Glutamatergic neuron (in vitro differentiated cells): ENCODE results near the gene PABPN1L. TPM values are rescaled to one million over a fixed set of nuclear protein-coding genes. Genes with fewer than 3 reads are reported as not detected.
A peak's percentile ranks its signal among the peaks of the same experiment; 100 is the strongest.

Experiments
- DNase-seq: peaks from one replicate; pipeline ENCODE4 v3.0.0; 2022
- H3K27ac Mint-ChIP-seq: one replicate; pipeline ENCODE4 v1.8.0; 2020; ENCODE audit warnings: mild to moderate bottlenecking, mixed read lengths, inconsistent platforms; ENCODE audit not compliant: unreplicated experiment
- H3K27me3 Mint-ChIP-seq: one replicate; pipeline ENCODE4 v1.8.0; 2020; ENCODE audit warnings: mild to moderate bottlenecking, moderate library complexity, mixed read lengths, inconsistent platforms; ENCODE audit not compliant: unreplicated experiment
- H3K36me3 Mint-ChIP-seq: one replicate; pipeline ENCODE4 v1.8.0; 2020; ENCODE audit warnings: mild to moderate bottlenecking, mixed read lengths, inconsistent platforms; ENCODE audit not compliant: unreplicated experiment
- H3K4me1 Mint-ChIP-seq: one replicate; pipeline ENCODE4 v1.8.0; 2020; ENCODE audit warnings: mild to moderate bottlenecking, low read depth, mixed read lengths, inconsistent platforms; ENCODE audit not compliant: unreplicated experiment
- H3K4me3 Mint-ChIP-seq: one replicate; pipeline ENCODE4 v1.8.0; 2020; ENCODE audit warnings: mild to moderate bottlenecking, mixed read lengths, inconsistent platforms; ENCODE audit not compliant: unreplicated experiment
- H3K9me3 Mint-ChIP-seq: one replicate; pipeline ENCODE4 v1.8.0; 2020; ENCODE audit warnings: mild to moderate bottlenecking, moderate library complexity, mixed read lengths, inconsistent platforms; ENCODE audit not compliant: unreplicated experiment
- total RNA-seq: library from RNA; stranded (reverse); fragmentation: NEBNext Ultra II Directional; extraction: Animal tissue kit (Norgen Biotek cat#: 25700); gene quantifications from one replicate; pipeline ENCODE4 v1.2.1, GENCODE V29; 2021; ENCODE audit not compliant: unreplicated experiment
- TF ChIP-seq, protein P1 (sequence below): fragments of 200-600 bp; sonication (generic); IDR thresholded peaks from one replicate; pipeline ENCODE4 v1.5.0; 2021; ENCODE audit not compliant: partially characterized antibody, unreplicated experiment

Gene PABPN1L
- total RNA-seq, 1 donor from 2014 or later: 3.9 TPM

DNA sequence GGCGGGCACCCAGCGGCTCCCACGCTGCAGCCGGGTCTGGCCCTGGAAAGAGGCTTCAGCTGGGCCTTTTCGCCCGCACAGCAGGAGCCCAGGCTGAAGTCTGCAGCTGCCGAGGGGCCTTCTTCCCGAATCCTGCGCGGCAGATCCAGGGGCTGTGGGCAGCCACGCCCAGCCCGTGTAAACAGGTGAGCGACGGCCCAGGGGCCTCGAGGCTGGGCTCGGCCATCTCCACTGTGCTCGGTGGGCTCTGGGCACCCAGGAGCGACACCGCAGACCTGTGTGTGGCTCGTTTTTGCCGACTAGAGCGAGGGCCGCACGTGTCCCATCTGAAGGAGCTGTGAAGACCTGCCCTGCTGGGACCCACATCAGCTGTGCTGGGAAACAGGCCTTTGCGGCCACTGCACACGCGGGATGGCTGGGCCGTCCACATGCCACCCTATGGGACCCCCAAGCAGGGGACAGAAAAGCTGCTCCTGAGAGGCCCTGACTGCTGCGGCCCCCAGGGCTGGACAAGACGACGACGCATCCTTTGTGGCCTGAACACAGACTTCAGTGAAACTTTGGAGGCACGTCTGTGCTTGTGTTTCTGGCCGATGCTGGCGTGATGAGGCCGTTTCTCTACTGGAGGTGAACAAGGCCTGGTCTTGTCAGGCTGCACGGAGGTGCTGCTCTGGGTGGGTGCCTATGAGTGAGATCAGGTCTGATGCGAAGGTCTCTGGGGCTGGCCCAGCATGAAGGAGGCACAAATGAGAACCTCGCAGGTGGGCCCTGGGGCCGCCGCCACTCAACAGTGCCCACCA lies 49.5 kb downstream of the PABPN1L start:
- Mint-ChIP-seq H3K9me3 (peaks cover 2% of the 10 kb centered on the region), H3K27me3 (peaks cover 2% of the 10 kb centered on the region), H3K4me3 (no peak overlapping the region), H3K36me3 (no peaks in the 10 kb centered on the region), H3K4me1 (peaks cover 4% of the 10 kb centered on the region), H3K27ac (no peak overlapping the region)
- TF ChIP-seq, protein P1, sequence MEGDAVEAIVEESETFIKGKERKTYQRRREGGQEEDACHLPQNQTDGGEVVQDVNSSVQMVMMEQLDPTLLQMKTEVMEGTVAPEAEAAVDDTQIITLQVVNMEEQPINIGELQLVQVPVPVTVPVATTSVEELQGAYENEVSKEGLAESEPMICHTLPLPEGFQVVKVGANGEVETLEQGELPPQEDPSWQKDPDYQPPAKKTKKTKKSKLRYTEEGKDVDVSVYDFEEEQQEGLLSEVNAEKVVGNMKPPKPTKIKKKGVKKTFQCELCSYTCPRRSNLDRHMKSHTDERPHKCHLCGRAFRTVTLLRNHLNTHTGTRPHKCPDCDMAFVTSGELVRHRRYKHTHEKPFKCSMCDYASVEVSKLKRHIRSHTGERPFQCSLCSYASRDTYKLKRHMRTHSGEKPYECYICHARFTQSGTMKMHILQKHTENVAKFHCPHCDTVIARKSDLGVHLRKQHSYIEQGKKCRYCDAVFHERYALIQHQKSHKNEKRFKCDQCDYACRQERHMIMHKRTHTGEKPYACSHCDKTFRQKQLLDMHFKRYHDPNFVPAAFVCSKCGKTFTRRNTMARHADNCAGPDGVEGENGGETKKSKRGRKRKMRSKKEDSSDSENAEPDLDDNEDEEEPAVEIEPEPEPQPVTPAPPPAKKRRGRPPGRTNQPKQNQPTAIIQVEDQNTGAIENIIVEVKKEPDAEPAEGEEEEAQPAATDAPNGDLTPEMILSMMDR: no peak
- DNase-seq: no peak

DNA sequence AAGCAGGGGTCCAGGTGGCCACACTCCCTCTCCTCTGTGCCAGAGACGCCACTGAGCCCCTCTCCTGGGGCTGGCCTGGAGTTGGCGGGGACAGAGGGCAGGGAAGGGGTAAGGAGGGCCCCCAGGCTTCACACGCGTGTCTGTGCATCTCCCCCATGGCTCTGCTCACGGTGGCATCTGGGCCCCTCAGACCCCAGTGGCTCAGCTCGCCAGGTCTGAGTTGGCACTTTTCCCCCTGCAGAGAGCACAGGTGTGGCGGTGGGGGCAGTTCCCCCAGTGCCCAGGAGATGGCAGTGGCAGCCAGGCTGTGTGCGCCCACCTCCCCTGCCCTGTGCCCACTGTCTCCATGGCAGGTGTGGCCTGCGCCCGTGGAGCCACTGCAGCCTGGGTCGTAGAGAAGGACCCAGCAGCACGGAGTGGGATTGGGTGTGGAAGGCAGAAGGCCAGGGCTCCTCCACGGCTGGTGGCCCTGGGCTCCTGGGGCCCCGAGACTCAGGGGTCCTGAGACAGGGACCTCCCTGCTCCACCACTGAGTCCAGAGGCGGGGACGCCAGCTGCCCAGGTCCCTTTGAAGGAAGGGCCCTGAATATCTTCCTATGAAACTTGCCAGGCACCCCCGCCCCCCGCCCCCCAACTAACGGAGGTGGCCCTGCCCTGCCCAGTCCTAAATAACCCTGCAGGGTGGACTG lies 50.4 kb downstream of the PABPN1L start:
- no peak overlapping the region for H3K4me3 Mint-ChIP-seq
- peak; percentile 65 for DNase-seq
- H3K36me3 Mint-ChIP-seq: no peaks in the 10 kb centered on the region
- H3K27me3 Mint-ChIP-seq: no peaks in the 10 kb centered on the region
- TF ChIP-seq, protein P1: peak; percentile 76
- H3K27ac Mint-ChIP-seq: no peak overlapping the region
- peaks cover 2% of the 10 kb centered on the region for H3K9me3 Mint-ChIP-seq
- H3K4me1 Mint-ChIP-seq: peaks cover 4% of the 10 kb centered on the region

DNA sequence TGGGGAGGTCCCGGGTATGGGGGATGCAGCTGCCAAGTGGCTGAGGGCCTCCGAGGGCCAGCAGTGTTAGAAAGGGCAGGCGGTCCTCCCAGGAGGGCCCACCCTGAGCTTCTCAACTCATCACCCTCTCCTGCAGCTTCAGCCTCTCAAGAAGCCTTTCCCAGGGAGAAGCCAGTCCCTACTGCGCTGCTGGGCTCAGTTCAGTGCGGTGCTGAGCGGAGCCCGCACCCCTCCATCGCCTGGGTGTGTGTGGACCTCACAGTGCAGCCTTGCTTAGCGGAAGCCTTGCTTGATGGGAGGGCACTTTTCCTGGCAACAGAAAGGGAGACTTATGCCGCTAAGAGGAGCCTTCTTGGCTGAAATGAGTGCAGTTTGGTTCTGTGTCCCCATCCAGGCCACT lies 51.2 kb downstream of the PABPN1L start:
- H3K4me3 Mint-ChIP-seq: no peak overlapping the region
- peaks cover 2% of the 10 kb centered on the region for H3K9me3 Mint-ChIP-seq
- TF ChIP-seq, protein P1: no peak
- peaks cover 4% of the 10 kb centered on the region for H3K4me1 Mint-ChIP-seq
- no peaks in the 10 kb centered on the region for H3K27me3 Mint-ChIP-seq
- no peak overlapping the region for H3K27ac Mint-ChIP-seq
- DNase-seq: no peak
- no peaks in the 10 kb centered on the region for H3K36me3 Mint-ChIP-seq

DNA sequence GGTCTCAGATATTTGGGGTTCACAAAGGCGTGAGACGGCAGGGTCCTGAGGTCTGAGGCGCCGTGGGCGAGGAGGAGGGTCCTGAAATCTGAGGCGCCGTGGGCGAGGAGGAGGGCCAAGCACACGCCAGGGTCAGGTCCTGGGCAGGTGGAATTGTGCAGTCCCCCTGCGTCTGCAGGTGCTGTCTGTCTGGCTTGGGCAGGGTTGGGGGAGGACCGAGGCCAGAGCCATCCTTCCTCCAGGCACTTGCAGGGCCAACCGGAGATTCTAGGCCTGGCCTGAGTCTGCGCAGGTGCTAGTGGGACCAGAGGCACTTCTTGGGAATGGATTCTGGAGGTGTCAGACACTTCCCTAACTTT lies 52.3 kb downstream of the PABPN1L start:
- no peak overlapping the region for H3K27ac Mint-ChIP-seq
- H3K4me3 Mint-ChIP-seq: peak overlapping the region; percentile 1
- TF ChIP-seq, protein P1: no peak
- no peaks in the 10 kb centered on the region for H3K36me3 Mint-ChIP-seq
- H3K9me3 Mint-ChIP-seq: peaks cover 2% of the 10 kb centered on the region
- DNase-seq: no peak
- peaks cover 1% of the 10 kb centered on the region for H3K27me3 Mint-ChIP-seq
- peaks cover 4% of the 10 kb centered on the region for H3K4me1 Mint-ChIP-seq

Other genes starting within 250 kb of the PABPN1L start
- not detected for gene IL17C, start 228.1 kb downstream of the PABPN1L start, total RNA-seq
- gene CYBA, start 215.6 kb downstream of the PABPN1L start, total RNA-seq: 28.7 TPM
- 227 TPM for gene MVD, start 203.6 kb downstream of the PABPN1L start, total RNA-seq
- not detected for gene SNAI3, start 180.2 kb downstream of the PABPN1L start, total RNA-seq
- 26.5 TPM for gene RNF166, start 160.3 kb downstream of the PABPN1L start, total RNA-seq
- 32.4 TPM for gene CTU2, start 160.2 kb downstream of the PABPN1L start, total RNA-seq
- 12.3 TPM for gene PIEZO1, start 81.4 kb downstream of the PABPN1L start, total RNA-seq
- 5.6 TPM for gene CDT1, start 62.9 kb downstream of the PABPN1L start, total RNA-seq
- gene APRT, start 54.7 kb downstream of the PABPN1L start, total RNA-seq: 54.4 TPM
- 31.7 TPM for gene GALNS, start 9.7 kb downstream of the PABPN1L start, total RNA-seq
- 50.6 TPM for gene TRAPPC2L, start 9.5 kb downstream of the PABPN1L start, total RNA-seq
- gene CBFA2T3, start 110.5 kb upstream of the PABPN1L start, total RNA-seq: 126 TPM
- 29.3 TPM for gene ACSF3, start 227.2 kb upstream of the PABPN1L start, total RNA-seq